Duodenal mucosa (tissue), 2 donors: ENCODE measurements around the gene SLC39A7.

Experiments
- H3K27ac ChIP-seq: one replicate; pipeline ENCODE4 v1.7.0; 2013; ENCODE audit warnings: low read depth, low read length
- H3K27me3 ChIP-seq, 2 donors: one replicate each; pipeline ENCODE4 v1.7.0; 2013; ENCODE audit warnings: low read length in 2 of 2, control low read depth in 1 of 2; ENCODE audit not compliant: insufficient read depth in 2 of 2, control insufficient read depth in 1 of 2
- H3K36me3 ChIP-seq, 2 donors: one replicate each; pipeline ENCODE4 v1.7.0; 2013; ENCODE audit warnings: low read length in 2 of 2, control low read depth in 1 of 2; ENCODE audit not compliant: insufficient read depth in 2 of 2, control insufficient read depth in 1 of 2
- H3K4me1 ChIP-seq, 2 donors: one replicate each; pipeline ENCODE4 v1.7.0; 2013; ENCODE audit warnings: low read length in 2 of 2, control low read depth in 1 of 2; ENCODE audit not compliant: insufficient read depth in 2 of 2, control insufficient read depth in 1 of 2
- H3K4me3 ChIP-seq, 2 donors: one replicate each; pipeline ENCODE4 v1.7.0; 2013; ENCODE audit warnings: low read length in 2 of 2, low read depth in 1 of 2
- H3K9ac ChIP-seq, 2 donors: one replicate each; pipeline ENCODE4 v1.7.0; 2013; ENCODE audit warnings: low read length in 2 of 2, low read depth in 1 of 2
- H3K9me3 ChIP-seq, 2 donors: one replicate each; pipeline ENCODE4 v1.7.0; 2013; ENCODE audit warnings: low read length in 2 of 2, control low read depth in 1 of 2; ENCODE audit not compliant: control insufficient read depth in 1 of 2

The SLC39A7 gene

DNA sequence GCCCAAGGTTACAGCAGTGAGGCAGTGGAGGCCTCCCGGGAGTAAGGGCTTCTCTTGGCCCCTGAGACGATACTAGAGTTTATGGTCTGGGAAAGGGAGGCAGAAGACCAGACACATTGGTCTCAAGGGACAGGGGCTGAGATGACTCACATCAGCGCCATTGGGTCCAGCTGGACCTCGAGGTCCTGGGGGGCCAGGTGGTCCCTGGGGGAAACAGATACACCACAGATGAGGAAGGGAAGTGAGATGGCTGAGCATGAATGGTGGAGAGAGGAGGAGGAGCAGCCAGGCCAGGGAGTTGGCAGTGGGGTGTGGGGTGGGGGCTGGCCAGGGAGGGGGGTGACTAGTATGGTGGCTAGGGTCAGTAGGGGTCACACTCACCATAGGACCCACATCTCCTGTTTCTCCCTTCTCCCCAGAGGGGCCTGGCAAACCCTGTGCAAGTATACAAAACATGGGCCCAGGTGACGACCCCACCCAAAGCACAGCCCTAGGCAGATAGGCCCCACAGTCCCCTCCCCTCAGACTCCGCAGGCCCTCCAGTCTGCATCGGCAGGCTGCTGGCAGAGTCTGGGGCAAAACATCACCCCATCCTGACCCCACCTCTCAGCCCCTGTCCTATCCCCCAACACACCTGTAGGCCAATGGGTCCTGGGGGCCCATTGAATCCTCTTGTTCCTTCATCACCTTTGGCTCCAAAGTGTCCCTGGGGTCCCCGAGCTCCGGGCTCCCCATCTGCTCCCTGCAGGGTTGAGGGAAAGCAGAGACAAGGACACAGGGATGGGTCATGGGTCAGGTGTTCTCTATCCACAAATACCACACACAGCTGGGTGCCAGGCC is 30.3 kb upstream of the SLC39A7 start:
- Histone ChIP-seq H3K27ac (no peak overlapping the region), H3K9me3 (no peaks in the 10 kb centered on the region), H3K4me3 (no peak overlapping the region), H3K4me1 (no peaks in the 10 kb centered on the region), H3K36me3 (no peaks in the 10 kb centered on the region), H3K9ac (no peak overlapping the region), H3K27me3 (peaks cover 0 to 4% of the 10 kb centered on the region in 2 donors)

DNA sequence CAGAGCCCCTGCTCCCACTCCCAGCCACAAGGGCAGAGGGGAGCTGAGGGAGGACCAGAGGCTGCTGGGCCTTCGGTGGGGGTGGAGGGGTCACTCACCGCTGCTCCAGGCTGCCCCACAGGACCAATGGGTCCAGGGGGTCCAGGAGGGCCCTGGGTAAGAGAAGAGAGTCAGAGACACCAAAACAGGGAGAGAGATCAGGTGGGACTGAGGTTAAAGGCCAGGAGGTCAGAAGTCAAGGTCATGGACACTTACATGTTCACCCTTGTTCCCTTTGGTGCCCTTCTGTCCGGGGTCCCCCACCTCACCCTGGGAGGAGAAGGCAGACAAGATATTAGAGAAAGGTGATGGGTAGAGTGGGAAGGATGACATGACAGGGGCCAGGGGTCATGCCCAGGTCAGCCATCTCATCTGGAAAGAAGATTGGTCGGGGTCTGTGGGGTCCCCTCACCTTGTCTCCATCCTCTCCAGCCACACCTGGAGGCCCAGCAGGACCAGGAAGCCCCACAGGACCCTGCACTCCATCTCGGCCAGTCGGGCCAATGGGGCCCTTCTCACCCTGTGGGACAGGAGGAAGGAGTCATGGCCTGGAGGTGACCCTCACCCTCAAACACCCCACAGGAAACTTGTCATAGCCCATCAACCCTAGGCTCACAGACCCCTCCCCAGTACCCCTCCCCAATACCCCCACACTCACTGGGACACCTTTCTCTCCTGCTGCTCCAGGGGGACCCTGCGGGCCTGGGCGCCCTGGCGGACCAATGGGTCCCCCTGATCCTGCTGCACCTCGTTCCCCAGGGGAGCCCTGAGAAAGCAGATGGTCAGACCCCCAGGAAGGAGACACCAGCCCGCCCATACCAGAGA is 29.4 kb upstream of the SLC39A7 start:
- H3K4me1 ChIP-seq: no peaks in the 10 kb centered on the region
- H3K36me3 ChIP-seq: no peaks in the 10 kb centered on the region
- no peak overlapping the region for H3K4me3 ChIP-seq
- H3K9ac ChIP-seq: no peak overlapping the region
- H3K27ac ChIP-seq: no peak overlapping the region
- peaks cover 2 to 4% of the 10 kb centered on the region in 2 donors for H3K27me3 ChIP-seq
- H3K9me3 ChIP-seq: no peaks in the 10 kb centered on the region

DNA sequence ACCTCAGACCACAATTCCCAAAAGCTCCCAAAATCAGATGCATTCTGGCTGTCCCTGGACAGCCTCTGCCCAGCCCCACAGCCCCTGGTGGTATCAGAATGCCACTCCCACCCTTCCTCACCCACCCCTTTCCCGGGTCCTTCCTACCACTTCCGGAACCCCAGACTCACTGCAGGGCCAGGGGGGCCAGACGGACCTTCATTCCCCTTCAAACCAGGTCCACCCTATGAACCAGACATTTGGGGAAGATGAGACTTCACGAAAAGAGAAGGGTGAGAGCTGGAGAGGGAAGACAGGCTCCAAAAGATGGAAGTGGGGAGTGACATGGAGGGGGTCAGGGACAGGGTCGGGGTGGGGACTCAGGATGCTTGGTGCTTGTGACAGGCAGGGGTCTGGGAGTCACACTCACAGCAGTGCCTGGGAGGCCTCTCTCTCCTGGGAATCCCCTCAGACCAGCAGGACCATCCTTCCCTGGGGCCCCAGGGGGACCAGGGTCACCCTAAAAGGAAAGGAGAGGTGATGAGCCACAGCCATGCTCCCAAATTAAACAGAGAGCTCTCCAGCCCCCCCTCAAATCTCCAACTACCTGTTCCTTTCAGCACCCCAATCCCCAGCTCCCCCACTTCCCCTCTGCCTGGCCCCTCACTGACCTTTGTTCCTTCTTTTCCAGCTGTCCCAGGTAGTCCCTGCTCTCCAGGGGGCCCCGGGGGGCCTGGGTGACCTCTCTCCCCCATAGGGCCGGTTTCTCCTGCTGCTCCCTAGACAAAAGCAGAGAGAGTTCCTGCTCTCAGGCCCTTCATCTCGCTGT is 28.6 kb upstream of the SLC39A7 start:
- no peaks in the 10 kb centered on the region for H3K4me1 ChIP-seq
- no peak overlapping the region for H3K27ac ChIP-seq
- H3K27me3 ChIP-seq: peaks cover 2 to 4% of the 10 kb centered on the region in 2 donors
- H3K9ac ChIP-seq: no peak overlapping the region
- no peaks in the 10 kb centered on the region for H3K9me3 ChIP-seq
- H3K36me3 ChIP-seq: no peaks in the 10 kb centered on the region
- H3K4me3 ChIP-seq: no peak overlapping the region

GRCh38 chr6:33172688-33173534 is 27.8 kb upstream of the SLC39A7 start:
- H3K36me3 ChIP-seq: no peaks in the 10 kb centered on the region
- H3K9me3 ChIP-seq: no peaks in the 10 kb centered on the region
- H3K9ac ChIP-seq: no peak overlapping the region
- H3K27me3 ChIP-seq: peaks cover 2 to 4% of the 10 kb centered on the region in 2 donors
- H3K4me3 ChIP-seq: no peak overlapping the region
- no peaks in the 10 kb centered on the region for H3K4me1 ChIP-seq
- H3K27ac ChIP-seq: no peak overlapping the region

- no peak overlapping the region for H3K27ac ChIP-seq
- no peaks in the 10 kb centered on the region for H3K9me3 ChIP-seq
- H3K36me3 ChIP-seq: no peaks in the 10 kb centered on the region
- H3K9ac ChIP-seq: no peak overlapping the region
- no peaks in the 10 kb centered on the region for H3K4me1 ChIP-seq
- H3K4me3 ChIP-seq: no peak overlapping the region
- H3K27me3 ChIP-seq: peaks cover 2 to 4% of the 10 kb centered on the region in 2 donors
These were observed 27.0 kb upstream of the SLC39A7 start for GRCh38 chr6:33173535-33174180.

DNA sequence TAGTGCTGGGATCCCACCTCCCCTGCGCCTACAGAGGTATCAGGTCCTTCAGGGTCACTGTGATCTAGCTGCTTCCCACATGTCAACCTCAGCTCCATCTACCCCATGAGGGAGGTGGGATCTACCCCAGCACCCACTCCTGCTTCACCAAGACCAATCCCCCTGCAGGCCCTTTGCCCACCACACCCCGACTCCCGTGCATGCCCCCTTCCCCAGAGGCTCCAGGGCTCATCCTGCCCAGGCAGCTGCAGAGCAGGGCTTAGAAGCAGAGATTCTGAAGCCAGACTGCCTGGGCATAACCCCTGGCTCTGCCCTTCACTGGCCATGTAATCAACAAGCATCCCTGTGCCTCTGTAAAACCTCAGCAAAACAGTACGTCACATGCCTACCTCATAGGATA is 25.9 kb upstream of the SLC39A7 start:
- Histone ChIP-seq H3K36me3 (no peaks in the 10 kb centered on the region), H3K9ac (no peak overlapping the region), H3K9me3 (no peaks in the 10 kb centered on the region), H3K4me1 (no peaks in the 10 kb centered on the region), H3K4me3 (no peak overlapping the region), H3K27me3 (peaks cover 2 to 4% of the 10 kb centered on the region in 2 donors), H3K27ac (no peak overlapping the region)

GRCh38 chr6:33175436-33176069 is 25.1 kb upstream of the SLC39A7 start:
- Histone ChIP-seq H3K36me3 (no peaks in the 10 kb centered on the region), H3K27ac (no peak overlapping the region), H3K4me1 (no peaks in the 10 kb centered on the region), H3K27me3 (peaks cover 2 to 4% of the 10 kb centered on the region in 2 donors), H3K9me3 (no peaks in the 10 kb centered on the region), H3K9ac (no peak overlapping the region), H3K4me3 (no peak overlapping the region)

GRCh38 chr6:33176906-33177305 is 23.8 kb upstream of the SLC39A7 start:
- Histone ChIP-seq H3K4me3 (no peak overlapping the region), H3K27me3 (peaks cover 2 to 4% of the 10 kb centered on the region in 2 donors), H3K9me3 (no peaks in the 10 kb centered on the region), H3K27ac (no peak overlapping the region), H3K36me3 (no peaks in the 10 kb centered on the region), H3K9ac (no peak overlapping the region), H3K4me1 (no peaks in the 10 kb centered on the region)
